RWPE1 (cell line): ENCODE measurements around the gene SEC24B.
A peak's percentile ranks its signal among the peaks of the same experiment; 100 is the strongest.

Experiments used
- CTCF ChIA-PET: fragments of 350-600 bp; sonication (Branson Sonifier 250); formaldehyde crosslinking; extraction: SDS; loops from one replicate; lab custom pipeline; 2021; lab: Yijun Ruan, JAX
- POLR2A ChIA-PET: fragments of 400-600 bp; formaldehyde crosslinking; extraction: SDS; loops from one replicate; lab custom pipeline; 2020; ENCODE audit warnings: antibody characterized with exemption; ENCODE audit not compliant: low non-redundant PET; lab: Yijun Ruan, JAX
- DNase-seq: peaks from one replicate; pipeline ENCODE4 v3.0.0; 2012; ENCODE audit warnings: low spot score
- H3K27ac ChIP-seq: fragments of 450-650 bp; 2 replicates; pipeline ENCODE4 v1.5.1; 2017
- CTCF ChIP-seq: fragments of 450-650 bp; conservative IDR thresholded peaks from 2 replicates; pipeline ENCODE4 v1.5.1; 2017; ENCODE audit warnings: low read depth, mild to moderate bottlenecking

Gene SEC24B

GRCh38 chr4:109425405-109425804 is 8.2 kb upstream of the SEC24B start:
- no peak overlapping the region for H3K27ac ChIP-seq
- DNase-seq: no peak
- ChIA-PET POLR2A (no interaction called here), CTCF (interaction anchor here (1.0 kb wide), 1 partner anchor 8 kb away, joined by 4 read pairs; the partner anchor contains the start of gene SEC24B)
- TF ChIP-seq CTCF: no peak

GRCh38 chr4:109429545-109429944 is 4.1 kb upstream of the SEC24B start:
- ChIA-PET POLR2A (no interaction called here), CTCF (no interaction called here)
- no peak for DNase-seq
- no peak overlapping the region for H3K27ac ChIP-seq
- TF ChIP-seq CTCF: no peak

GRCh38 chr4:109432203-109432602 is 1.4 kb upstream of the SEC24B start:
- CTCF ChIA-PET: no interaction called here
- no peak overlapping the region for H3K27ac ChIP-seq
- POLR2A ChIA-PET: no interaction called here
- no peak for TF ChIP-seq CTCF
- no peak for DNase-seq

GRCh38 chr4:109432696-109433095 is 919 bp upstream of the SEC24B start:
- peak overlapping the region; percentile 92 for H3K27ac ChIP-seq
- POLR2A ChIA-PET: interaction anchor here (0.5 kb wide), 1 partner anchor 9 kb away, joined by 3 read pairs; no protein-coding TSS in a partner anchor
- TF ChIP-seq CTCF: no peak
- CTCF ChIA-PET: interaction anchor here (0.6 to 1.4 kb wide), 11 partner anchors 7 to 547 kb away, joined by 3 to 9 read pairs (median 4); partner anchors contain the start of gene GAR1
- no peak for DNase-seq

GRCh38 chr4:109434007-109434971 is 674 bp downstream of the SEC24B start:
- peak overlapping the region; percentile 92 for H3K27ac ChIP-seq
- DNase-seq: no peak
- CTCF ChIA-PET: interaction anchor here (0.5 to 1.4 kb wide), 7 partner anchors 9 to 383 kb away, joined by 3 to 6 read pairs (median 4); no protein-coding TSS in a partner anchor
- no peak for TF ChIP-seq CTCF
- POLR2A ChIA-PET: no interaction called here

GRCh38 chr4:109435635-109436034 is 2.0 kb downstream of the SEC24B start:
- no peak for DNase-seq
- ChIA-PET POLR2A (no interaction called here), CTCF (no interaction called here)
- no peak overlapping the region for H3K27ac ChIP-seq
- TF ChIP-seq CTCF: no peak
